Progenitor cell of endocrine pancreas (in vitro differentiated cells): ENCODE data around the gene FBXL20. TPM values are rescaled to one million over a fixed set of nuclear protein-coding genes. Genes with fewer than 3 reads are reported as not detected.

ENCODE experiments used
- DNase-seq: peaks from one replicate; pipeline ENCODE4 v3.0.0; 2021; ENCODE audit warnings: low spot score; ENCODE audit not compliant: unreplicated experiment
- H3K27ac Mint-ChIP-seq: 2 replicates; pipeline ENCODE4 v1.8.0; 2021; ENCODE audit warnings: mild to moderate bottlenecking, moderate library complexity, mixed read lengths
- H3K27me3 Mint-ChIP-seq: 2 replicates; pipeline ENCODE4 v1.8.0; 2021; ENCODE audit warnings: mixed read lengths
- H3K36me3 Mint-ChIP-seq: 2 replicates; pipeline ENCODE4 v1.8.0; 2022; ENCODE audit warnings: mixed read lengths; ENCODE audit not compliant: insufficient read depth
- H3K4me1 Mint-ChIP-seq: 2 replicates; pipeline ENCODE4 v1.8.0; 2021; ENCODE audit warnings: low read depth, mixed read lengths
- H3K4me3 Mint-ChIP-seq: 2 replicates; pipeline ENCODE4 v1.8.0; 2021; ENCODE audit warnings: low read depth, mild to moderate bottlenecking, moderate library complexity, mixed read lengths
- H3K9me3 Mint-ChIP-seq: 2 replicates; pipeline ENCODE4 v1.8.0; 2021; ENCODE audit warnings: low read depth, mixed read lengths
- CTCF ChIP-seq: fragments of 200-600 bp; sonication (generic); IDR thresholded peaks from one replicate; pipeline ENCODE4 v1.5.0; 2021; ENCODE audit warnings: antibody characterized with exemption, mild to moderate bottlenecking; ENCODE audit not compliant: unreplicated experiment
- total RNA-seq: library from RNA; stranded (reverse); gene quantifications from 2 replicates; pipeline ENCODE4 v1.2.1, GENCODE V29; 2021

Gene FBXL20
- total RNA-seq, 1 donor from 2014 or later, result 26.8 TPM

GRCh38 chr17:39205112-39205526, 196.3 kb downstream of the FBXL20 start:
- Mint-ChIP-seq H3K36me3 (peaks cover 28% of the 10 kb centered on the region), H3K27ac (no peak overlapping the region), H3K4me1 (peaks cover 11% of the 10 kb centered on the region), H3K9me3 (no peaks in the 10 kb centered on the region), H3K4me3 (no peak overlapping the region), H3K27me3 (peaks cover 23% of the 10 kb centered on the region)
- DNase-seq, result no peak
- no peak for TF ChIP-seq CTCF

- Mint-ChIP-seq H3K9me3 (no peaks in the 10 kb centered on the region), H3K4me3 (no peak overlapping the region), H3K27me3 (peaks cover 18% of the 10 kb centered on the region), H3K36me3 (peaks cover 28% of the 10 kb centered on the region), H3K4me1 (peaks cover 16% of the 10 kb centered on the region), H3K27ac (no peak overlapping the region)
- DNase-seq, result no peak
- no peak for TF ChIP-seq CTCF
Observed at GRCh38 chr17:39204245-39204644, 197.2 kb downstream of the FBXL20 start.

Other genes starting within 250 kb of the FBXL20 start
- 2.3 and 3.7 TPM in 2 replicates for gene PLXDC1, start 250.0 kb downstream of the FBXL20 start, total RNA-seq
- gene ARL5C, start 235.5 kb downstream of the FBXL20 start, total RNA-seq, result not detected in 2 replicates
- 11.3 and 13.8 TPM in 2 replicates for gene CACNB1, start 204.0 kb downstream of the FBXL20 start, total RNA-seq
- 1,229 and 1,297 TPM in 2 replicates for gene RPL19, start 201.3 kb downstream of the FBXL20 start, total RNA-seq
- gene STAC2, start 175.7 kb downstream of the FBXL20 start, total RNA-seq, result not detected in 2 replicates
- gene MED1, start 49.6 kb upstream of the FBXL20 start, total RNA-seq, result 41.6 and 44.4 TPM in 2 replicates
- gene CDK12, start 59.9 kb upstream of the FBXL20 start, total RNA-seq, result 81.5 and 86.8 TPM in 2 replicates
- gene NEUROD2, start 206.3 kb upstream of the FBXL20 start, total RNA-seq, result not detected in 2 replicates
- 0.89 TPM in 1 of 2 replicates, not detected in the other for gene PPP1R1B, start 225.3 kb upstream of the FBXL20 start, total RNA-seq
- gene STARD3, start 235.5 kb upstream of the FBXL20 start, total RNA-seq, result 57.0 and 62.5 TPM in 2 replicates